HG03175 (cell line): ENCODE measurements around the gene LHX5.

Source experiments
- ATAC-seq: cut with Tn5 transposase; IDR thresholded peaks from one replicate; pipeline ENCODE4 v1.9.1; 2021; ENCODE audit warnings: mild to moderate bottlenecking, moderate library complexity; ENCODE audit not compliant: unreplicated experiment

LHX5 gene

DNA sequence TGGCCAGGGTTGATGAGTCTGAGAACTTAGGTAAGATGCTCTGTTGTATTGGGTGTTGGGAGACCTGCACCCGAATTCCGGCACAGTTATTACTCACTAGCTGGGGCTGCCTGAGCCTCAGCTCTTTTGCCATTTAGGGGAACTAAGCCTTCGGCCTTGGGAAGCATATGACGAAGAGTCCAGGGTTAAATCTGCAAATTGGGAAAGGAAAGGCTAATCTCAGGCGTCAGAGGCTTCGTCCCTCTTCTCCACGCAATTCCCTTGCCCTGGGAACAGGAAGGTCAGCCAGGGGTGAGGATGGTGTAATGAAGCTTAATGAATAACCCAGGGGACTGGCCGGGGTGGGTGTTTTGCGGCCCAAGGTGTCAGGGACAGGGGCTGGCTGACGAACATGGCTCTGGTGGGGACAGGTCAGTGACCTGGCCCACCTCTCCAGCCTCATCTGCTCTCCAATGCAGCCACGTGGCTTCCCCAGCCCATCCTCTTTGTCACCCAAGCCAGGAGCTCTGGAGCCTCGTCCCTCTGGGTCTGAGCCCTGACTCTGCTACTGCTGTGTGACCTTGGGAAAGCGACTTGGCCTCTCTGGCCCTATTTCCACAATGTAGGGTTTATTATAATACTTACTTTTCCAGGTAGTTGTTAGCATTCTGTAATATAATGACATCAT lies 53.3 kb downstream of the LHX5 start:
- no peak for ATAC-seq

GRCh38 chr12:113416091-113416754 lies 55.4 kb downstream of the LHX5 start:
- no peak for ATAC-seq

DNA sequence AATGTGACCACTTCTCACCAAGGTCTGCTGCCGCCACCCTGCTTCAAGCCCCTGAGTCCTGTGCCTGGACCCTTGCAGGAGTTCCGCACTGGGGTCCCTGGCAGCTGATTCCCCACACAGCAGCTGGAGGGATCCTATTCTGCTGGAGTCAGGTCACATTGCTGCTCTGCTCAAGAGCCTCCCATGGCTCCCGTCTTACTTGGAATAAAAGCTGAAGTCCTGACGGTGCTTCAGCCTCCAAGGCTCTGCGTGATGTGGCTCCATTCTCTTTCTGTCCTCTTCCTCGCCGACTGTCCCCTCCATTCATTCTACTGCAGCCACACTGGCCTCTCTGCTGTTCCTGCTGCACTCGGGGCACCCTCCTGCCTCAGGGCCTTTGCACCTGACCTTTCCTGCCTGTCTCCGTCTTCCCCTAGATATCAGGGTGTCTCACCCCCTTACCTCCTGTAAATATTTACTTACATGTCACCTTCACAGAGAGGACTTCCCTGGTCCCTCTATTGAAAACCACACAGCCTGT lies 57.1 kb downstream of the LHX5 start:
- ATAC-seq: no peak

DNA sequence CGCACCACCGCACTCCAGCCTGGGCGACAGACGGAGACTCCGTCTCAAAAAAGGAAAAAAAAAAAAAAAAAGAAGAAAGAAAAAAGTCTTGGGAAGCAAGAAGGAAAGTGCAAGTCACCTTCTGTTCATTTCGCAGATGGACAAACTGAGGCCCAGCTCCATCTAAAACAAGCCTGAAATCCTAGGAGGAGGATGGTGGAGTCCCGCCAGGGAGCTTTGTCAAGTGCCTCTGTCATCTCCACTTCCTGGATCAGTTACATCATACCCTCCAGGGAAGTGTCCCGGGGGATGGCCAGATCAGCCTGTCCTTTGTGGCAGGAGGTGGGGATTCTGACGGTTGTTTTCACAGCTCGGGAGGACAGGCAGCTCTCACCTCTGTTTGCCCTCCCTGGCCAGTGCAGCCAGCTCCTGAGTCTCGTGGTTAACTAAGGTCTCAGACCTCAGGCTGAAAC lies 58.2 kb downstream of the LHX5 start:
- ATAC-seq: no peak
